ENCODE measurements around the gene GALNT10. TPM values are rescaled to one million over a fixed set of nuclear protein-coding genes. Genes with fewer than 3 reads are reported as not detected.

The GALNT10 gene
- total RNA-seq, 1 donor from 2014 or later = 93.8 TPM

DNA sequence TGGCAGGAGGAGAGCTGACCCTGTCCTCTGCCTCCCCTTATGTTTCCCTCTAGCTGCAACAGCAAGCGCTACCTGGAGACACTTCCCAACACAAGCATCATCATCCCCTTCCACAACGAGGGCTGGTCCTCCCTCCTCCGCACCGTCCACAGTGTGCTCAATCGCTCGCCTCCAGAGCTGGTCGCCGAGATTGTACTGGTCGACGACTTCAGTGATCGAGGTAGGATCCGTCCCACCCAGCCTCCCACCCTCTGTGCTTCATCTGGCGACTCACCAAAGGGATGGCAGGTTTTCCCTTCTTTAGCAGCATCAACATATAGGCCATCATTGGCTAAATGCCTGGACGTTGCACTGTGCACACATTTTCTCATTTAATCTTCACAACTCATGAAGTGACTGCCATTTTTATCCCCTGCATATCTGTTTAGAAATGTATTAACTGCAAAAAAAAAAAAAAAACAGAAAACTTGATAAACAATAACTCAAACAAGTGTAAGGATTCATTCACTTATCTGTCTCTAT, 139.0 kb downstream of the GALNT10 start:
- ATAC-seq = no peak

DNA sequence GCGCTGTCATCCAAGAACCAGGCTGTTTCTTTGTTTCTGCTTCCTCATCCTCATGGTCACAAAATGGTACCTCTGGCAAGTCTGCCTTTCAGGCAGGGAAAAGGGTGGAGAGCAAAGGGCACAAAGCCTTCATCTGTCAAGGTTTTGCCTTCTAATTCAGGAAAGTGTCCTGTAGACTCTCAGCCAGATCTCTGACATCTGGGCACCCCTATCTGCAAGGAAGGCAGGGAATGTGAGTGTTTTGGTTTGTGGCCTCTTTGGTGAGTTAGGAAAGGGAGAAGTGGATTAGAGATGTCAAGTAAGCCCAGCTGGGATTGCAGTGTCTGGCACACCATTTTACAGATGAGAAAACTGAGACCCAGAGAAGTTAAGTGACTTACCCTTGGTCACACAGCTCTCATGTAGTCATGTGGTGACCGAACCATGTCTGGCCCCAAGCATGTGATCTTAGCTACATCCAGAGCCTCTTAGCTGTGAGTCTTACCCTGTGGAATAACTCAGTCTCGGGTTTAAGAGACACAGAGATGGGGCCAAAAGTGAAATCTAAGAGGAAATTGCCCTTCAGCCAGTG, 139.6 kb downstream of the GALNT10 start:
- no peak for ATAC-seq
- Histone ChIP-seq H3K4me1 (no peaks in the 10 kb centered on the region), H3K36me3 (peaks cover 55% of the 10 kb centered on the region), H3K4me3 (no peak overlapping the region), H3K27me3 (no peaks in the 10 kb centered on the region), H3K27ac (no peak overlapping the region), H3K9me3 (no peaks in the 10 kb centered on the region)
- intact Hi-C loops (cut with DNase I) = no loop called here
- TF ChIP-seq, protein P1, sequence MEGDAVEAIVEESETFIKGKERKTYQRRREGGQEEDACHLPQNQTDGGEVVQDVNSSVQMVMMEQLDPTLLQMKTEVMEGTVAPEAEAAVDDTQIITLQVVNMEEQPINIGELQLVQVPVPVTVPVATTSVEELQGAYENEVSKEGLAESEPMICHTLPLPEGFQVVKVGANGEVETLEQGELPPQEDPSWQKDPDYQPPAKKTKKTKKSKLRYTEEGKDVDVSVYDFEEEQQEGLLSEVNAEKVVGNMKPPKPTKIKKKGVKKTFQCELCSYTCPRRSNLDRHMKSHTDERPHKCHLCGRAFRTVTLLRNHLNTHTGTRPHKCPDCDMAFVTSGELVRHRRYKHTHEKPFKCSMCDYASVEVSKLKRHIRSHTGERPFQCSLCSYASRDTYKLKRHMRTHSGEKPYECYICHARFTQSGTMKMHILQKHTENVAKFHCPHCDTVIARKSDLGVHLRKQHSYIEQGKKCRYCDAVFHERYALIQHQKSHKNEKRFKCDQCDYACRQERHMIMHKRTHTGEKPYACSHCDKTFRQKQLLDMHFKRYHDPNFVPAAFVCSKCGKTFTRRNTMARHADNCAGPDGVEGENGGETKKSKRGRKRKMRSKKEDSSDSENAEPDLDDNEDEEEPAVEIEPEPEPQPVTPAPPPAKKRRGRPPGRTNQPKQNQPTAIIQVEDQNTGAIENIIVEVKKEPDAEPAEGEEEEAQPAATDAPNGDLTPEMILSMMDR (IDR thresholded peaks at IDR 0.05) = no peak
- DNase-seq = no peak

More for the DNA sequence above, 139.0 kb downstream of the GALNT10 start:
- Histone ChIP-seq H3K27me3 (no peaks in the 10 kb centered on the region), H3K27ac (no peak overlapping the region), H3K4me1 (no peaks in the 10 kb centered on the region), H3K36me3 (peaks cover 49% of the 10 kb centered on the region), H3K4me3 (no peak overlapping the region), H3K9me3 (no peaks in the 10 kb centered on the region)
- TF ChIP-seq, protein P1 (IDR thresholded peaks at IDR 0.05) = no peak
- intact Hi-C loops (cut with DNase I) = no loop called here
- no peak for DNase-seq

DNA sequence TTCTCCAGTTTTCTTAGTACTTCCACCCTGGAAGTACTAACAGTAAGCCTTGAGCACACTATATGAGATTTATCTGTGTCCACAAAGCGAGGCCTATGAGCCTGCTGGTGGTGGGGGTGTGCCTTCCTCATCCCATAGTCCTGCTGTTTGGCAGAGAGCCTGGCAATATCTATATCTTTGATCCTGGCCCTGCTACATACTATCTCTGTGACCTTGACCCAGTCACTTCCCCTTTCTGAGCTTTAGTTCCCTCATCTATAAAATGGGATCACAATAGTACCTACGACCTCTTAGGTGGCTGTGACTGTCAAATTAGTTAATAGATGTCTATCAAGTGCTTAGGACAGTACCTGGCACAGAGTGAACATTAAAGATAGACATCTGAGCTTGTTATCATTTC, 140.7 kb downstream of the GALNT10 start:
- ATAC-seq = no peak

DNA sequence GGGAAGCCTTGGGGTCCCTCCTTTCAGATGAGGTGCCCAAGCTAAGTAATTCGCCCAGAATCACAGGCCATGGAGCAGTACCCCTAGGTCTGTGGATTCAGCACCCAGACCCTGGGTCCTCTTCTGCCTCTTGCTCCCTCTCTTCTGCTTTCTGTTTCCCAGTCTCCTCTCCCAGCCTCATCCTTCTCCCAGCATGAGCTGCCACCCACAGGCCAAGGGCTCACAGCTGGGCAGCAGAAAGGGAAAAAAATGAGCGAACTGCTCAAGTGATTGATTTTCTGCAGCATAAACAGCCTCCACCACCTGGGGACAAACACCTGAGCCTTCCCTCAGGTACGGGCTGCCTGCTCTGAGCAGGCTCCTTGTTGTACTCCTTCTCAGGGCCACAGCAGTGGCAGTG, 141.4 kb downstream of the GALNT10 start:
- H3K36me3 ChIP-seq = peaks cover 58% of the 10 kb centered on the region
- ATAC-seq = no peak
- no peaks in the 10 kb centered on the region for H3K9me3 ChIP-seq
- H3K4me3 ChIP-seq = no peak overlapping the region
- intact Hi-C loops (cut with DNase I) = no loop called here
- H3K4me1 ChIP-seq = no peaks in the 10 kb centered on the region
- no peak overlapping the region for H3K27ac ChIP-seq
- TF ChIP-seq, protein P1 (IDR thresholded peaks at IDR 0.05) = no peak
- H3K27me3 ChIP-seq = no peaks in the 10 kb centered on the region
- DNase-seq = no peak

More for the DNA sequence above, 140.7 kb downstream of the GALNT10 start:
- H3K27ac ChIP-seq = no peak overlapping the region
- H3K36me3 ChIP-seq = peaks cover 58% of the 10 kb centered on the region
- intact Hi-C loops (cut with DNase I) = no loop called here
- DNase-seq = no peak
- no peak overlapping the region for H3K4me3 ChIP-seq
- no peaks in the 10 kb centered on the region for H3K4me1 ChIP-seq
- no peaks in the 10 kb centered on the region for H3K9me3 ChIP-seq
- H3K27me3 ChIP-seq = no peaks in the 10 kb centered on the region
- TF ChIP-seq, protein P1 (IDR thresholded peaks at IDR 0.05) = no peak

DNA sequence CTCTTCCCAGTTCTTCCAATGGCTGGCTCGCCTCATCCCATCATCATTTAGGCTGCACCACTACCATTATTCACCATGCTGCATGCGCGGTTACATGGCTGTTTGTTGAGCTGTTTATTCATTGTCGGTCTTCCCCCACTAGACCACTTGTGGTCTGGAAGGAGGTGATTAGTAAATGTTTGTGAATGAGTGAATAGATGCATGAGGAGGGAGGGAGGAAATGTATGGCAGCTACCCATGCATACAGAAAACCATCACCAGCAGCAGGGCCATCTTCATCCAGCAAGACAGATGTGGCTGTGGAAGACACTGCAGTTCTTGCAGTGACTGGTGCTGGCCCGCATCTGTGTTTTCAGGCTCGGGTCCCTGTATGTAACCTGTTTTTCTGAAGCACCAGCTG, 141.9 kb downstream of the GALNT10 start:
- Histone ChIP-seq H3K4me1 (no peaks in the 10 kb centered on the region), H3K27me3 (no peaks in the 10 kb centered on the region), H3K36me3 (peaks cover 58% of the 10 kb centered on the region), H3K9me3 (no peaks in the 10 kb centered on the region), H3K4me3 (no peak overlapping the region), H3K27ac (no peak overlapping the region)
- TF ChIP-seq, protein P1 (IDR thresholded peaks at IDR 0.05) = no peak
- DNase-seq (no peak), ATAC-seq (no peak)
- intact Hi-C loops (cut with DNase I) = no loop called here

All from upper lobe of right lung (tissue), 1 donor.